ENCODE results near the gene SLC22A4. TPM values are rescaled to one million over a fixed set of nuclear protein-coding genes. Genes with fewer than 3 reads are reported as not detected.

SLC22A4 gene
- polyA plus RNA-seq, 1 experiment, result 19.3 TPM

- DNase-seq (ENCODE audit: low read depth), result no peak
- ChIA-PET POLR2A (no interaction called here), CTCF (interaction anchor here (0.6 to 9.2 kb wide), 2 partner anchors 11 to 20 kb away, joined by 4 to 71 read pairs; no protein-coding TSS in a partner anchor)
- no peak for TF ChIP-seq CTCF (IDR thresholded peaks at IDR 0.05; ENCODE audit: insufficient read depth, low read depth, low read length)
- Histone ChIP-seq H3K27me3 (ENCODE audit: control insufficient read depth, insufficient read depth, low read length) (no peaks in the 10 kb centered on the region), H3K36me3 (ENCODE audit: control insufficient read depth, insufficient read depth, low read length) (no peaks in the 10 kb centered on the region), H3K4me3 (ENCODE audit: low read depth, low read length) (peak within 1 kb of the TSS; percentile 61)
These were observed 36.8 kb upstream of the SLC22A4 start, which contains the start of gene PDLIM4 for GRCh38 chr5:132257131-132258101. PDLIM4 (plus strand) TSS chr5:132257696; CDS start chr5:132257735, 39 bp downstream.

GRCh38 chr5:132258102-132259068 is 35.8 kb upstream of the SLC22A4 start:
- Histone ChIP-seq H3K36me3 (ENCODE audit: control insufficient read depth, insufficient read depth, low read length) (no peaks in the 10 kb centered on the region), H3K4me3 (ENCODE audit: low read depth, low read length) (peak overlapping the region; percentile 61), H3K27me3 (ENCODE audit: control insufficient read depth, insufficient read depth, low read length) (no peaks in the 10 kb centered on the region)
- POLR2A ChIA-PET, result no interaction called here
- CTCF ChIA-PET, result interaction anchor here (0.8 to 9.2 kb wide), 3 partner anchors 8 to 21 kb away, joined by 3 to 71 read pairs (median 10); no protein-coding TSS in a partner anchor
- TF ChIP-seq CTCF (IDR thresholded peaks at IDR 0.05; ENCODE audit: insufficient read depth, low read depth, low read length), result no peak
- DNase-seq (ENCODE audit: low read depth), result no peak

GRCh38 chr5:132259069-132259851 is 34.9 kb upstream of the SLC22A4 start:
- peak; percentile 67 for DNase-seq (ENCODE audit: low read depth)
- no peaks in the 10 kb centered on the region for H3K27me3 ChIP-seq (ENCODE audit: control insufficient read depth, insufficient read depth, low read length)
- ChIA-PET POLR2A (interaction anchor here (0.6 kb wide), 2 partner anchors 236 to 449 kb away, joined by 4 to 5 read pairs; no protein-coding TSS in a partner anchor), CTCF (interaction anchor here (0.8 to 1.5 kb wide), 3 partner anchors 9 to 21 kb away, joined by 3 to 10 read pairs (median 3); no protein-coding TSS in a partner anchor)
- H3K36me3 ChIP-seq (ENCODE audit: control insufficient read depth, insufficient read depth, low read length), result no peaks in the 10 kb centered on the region
- TF ChIP-seq CTCF (IDR thresholded peaks at IDR 0.05; ENCODE audit: insufficient read depth, low read depth, low read length), result no peak
- H3K4me3 ChIP-seq (ENCODE audit: low read depth, low read length), result peak overlapping the region; percentile 61

- Histone ChIP-seq H3K27me3 (ENCODE audit: control insufficient read depth, insufficient read depth, low read length) (no peaks in the 10 kb centered on the region), H3K36me3 (ENCODE audit: control insufficient read depth, insufficient read depth, low read length) (no peaks in the 10 kb centered on the region), H3K4me3 (ENCODE audit: low read depth, low read length) (no peak overlapping the region; the same call in 1 of the 2 replicates)
- TF ChIP-seq CTCF (IDR thresholded peaks at IDR 0.05; ENCODE audit: insufficient read depth, low read depth, low read length), result no peak
- ChIA-PET CTCF (interaction anchor here (1.5 to 2.0 kb wide), 2 partner anchors 13 to 22 kb away, joined by 6 to 10 read pairs; no protein-coding TSS in a partner anchor), POLR2A (no interaction called here)
- DNase-seq (ENCODE audit: low read depth), result no peak
These were observed 34.1 kb upstream of the SLC22A4 start for GRCh38 chr5:132260051-132260450.
